ENCODE results near the gene NR4A1.

The NR4A1 gene

DNA sequence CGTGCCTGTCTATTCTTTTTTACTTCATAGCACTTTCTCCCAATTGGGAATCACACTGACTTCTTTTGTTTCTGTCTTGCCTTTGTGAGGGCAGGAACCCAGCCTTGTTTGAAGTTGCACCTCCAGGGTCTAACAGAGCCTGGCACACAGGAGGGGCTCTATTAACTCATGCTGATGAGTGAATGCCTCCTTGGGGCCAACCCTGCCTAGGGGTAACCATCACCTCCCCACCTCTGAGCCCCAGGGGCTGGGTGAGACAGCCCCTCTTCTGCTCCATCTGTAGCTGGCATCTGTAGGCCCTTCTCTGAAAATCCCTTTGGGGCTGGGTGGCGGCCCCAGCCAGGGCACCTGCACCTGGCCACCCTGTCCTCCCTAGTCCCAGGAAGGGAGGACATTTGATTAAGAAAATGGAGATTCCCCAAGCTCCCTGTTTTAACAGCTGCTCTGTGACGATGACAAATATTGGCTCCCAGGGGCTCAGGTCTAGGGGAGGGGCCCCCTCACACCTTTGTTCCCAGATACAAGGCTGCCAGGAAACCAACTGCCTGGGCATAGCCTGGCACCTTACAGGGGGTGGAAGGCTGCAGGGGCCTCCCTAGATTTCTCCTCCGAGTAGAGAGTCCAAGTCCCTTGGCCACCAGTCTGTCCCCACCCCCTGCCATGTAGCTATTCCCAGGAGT, 32.7 kb upstream of the NR4A1 start:
- no peak for DNase-seq (ENCODE audit: low spot score)

DNA sequence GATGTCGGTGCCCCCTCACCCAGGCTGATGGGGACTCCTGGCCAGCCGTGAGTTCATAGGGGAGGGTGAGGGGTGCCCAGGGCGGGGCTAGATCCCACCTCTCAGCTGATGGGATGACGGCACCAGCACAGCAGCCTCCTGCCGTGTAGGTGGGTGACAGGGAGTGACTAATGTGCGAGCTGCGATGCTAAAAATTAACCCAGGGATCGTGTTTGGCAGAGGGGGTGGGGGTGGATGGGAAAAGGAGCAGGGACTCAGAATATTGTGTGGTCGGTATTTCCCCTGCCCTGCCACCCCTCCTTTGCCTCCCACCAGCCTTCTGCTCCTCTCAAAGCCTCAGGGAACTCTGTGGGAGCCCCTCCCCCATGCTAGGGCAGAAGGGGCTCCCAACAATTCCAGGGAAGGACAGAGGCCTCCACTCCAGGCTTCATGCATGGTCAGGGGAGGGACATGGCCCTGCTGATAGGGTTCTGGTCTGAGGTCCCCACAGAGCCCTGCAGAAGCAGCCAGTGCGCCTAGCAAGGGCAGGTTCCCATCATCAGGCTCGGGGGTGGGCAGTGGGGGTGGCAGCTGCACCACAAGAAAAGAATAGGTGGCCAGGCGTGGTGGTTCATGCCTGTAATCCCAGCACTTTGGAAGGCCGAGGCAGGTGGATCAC, 32.0 kb upstream of the NR4A1 start:
- no peak for DNase-seq (ENCODE audit: low spot score)

- DNase-seq (ENCODE audit: low spot score), result peak; percentile 60
These were observed 30.5 kb upstream of the NR4A1 start for GRCh38 chr12:52020539-52021336.

DNA sequence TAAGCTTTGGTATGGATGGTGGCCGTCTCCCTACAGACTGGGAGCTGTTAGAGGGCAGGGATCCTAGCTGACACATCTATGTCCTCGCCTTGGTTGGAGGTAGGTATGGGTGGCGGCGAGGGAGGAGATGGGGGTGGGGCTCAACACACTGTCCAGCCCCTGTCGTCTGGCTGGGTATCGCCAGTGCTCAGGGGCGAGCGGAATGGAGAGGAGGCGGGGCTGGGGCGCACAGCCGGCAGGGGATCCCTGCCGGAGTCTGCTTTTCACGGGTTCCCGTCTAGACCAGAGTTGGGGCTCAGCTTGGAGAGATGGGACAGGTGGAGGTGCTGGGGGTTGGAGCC, 28.4 kb upstream of the NR4A1 start:
- no peak for DNase-seq (ENCODE audit: low spot score)

- peak; percentile 90 for DNase-seq (ENCODE audit: low spot score)
These were observed 27.9 kb upstream of the NR4A1 start for GRCh38 chr12:52023182-52023975.

- DNase-seq (ENCODE audit: low spot score), result no peak
These were observed 27.1 kb upstream of the NR4A1 start for GRCh38 chr12:52023976-52024688.

DNA sequence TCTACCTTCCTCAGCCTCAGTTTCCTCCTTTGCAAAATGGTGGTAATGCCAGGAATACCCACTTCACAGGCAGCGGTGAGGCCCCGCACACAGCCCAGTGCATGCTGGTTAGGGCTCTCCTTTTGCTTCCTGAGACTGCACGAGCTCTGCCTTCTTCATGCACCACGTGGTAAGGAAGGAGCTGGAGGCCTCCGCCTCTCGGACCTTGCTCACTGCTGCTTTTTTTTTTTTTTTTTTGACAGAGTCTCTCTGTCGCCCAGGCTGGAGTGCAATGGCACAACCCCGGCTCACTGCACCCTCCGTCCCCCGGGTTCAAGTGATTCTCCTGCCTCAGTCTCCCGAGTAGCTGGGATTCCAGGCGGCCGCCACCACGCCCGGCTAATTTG, 26.4 kb upstream of the NR4A1 start:
- no peak for DNase-seq (ENCODE audit: low spot score)

DNA sequence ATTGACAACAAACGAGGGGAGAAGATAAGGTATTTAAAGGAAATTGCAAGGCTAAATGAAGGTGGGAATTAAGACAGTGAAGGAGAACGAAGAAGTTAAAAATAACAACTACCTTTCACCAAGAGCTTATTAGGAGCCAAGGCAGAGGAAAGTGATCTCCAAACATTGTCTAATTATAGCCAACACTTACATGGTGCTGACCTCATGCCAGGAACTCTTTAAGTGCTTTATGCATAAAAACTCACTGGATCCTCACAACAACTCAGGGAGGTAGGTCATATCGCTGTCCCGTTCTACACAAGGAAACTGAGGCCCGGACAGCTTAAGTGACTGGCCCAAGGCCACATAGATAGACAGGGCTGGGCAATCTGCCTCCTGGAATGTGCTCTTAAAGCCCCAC, 25.0 kb upstream of the NR4A1 start:
- DNase-seq (ENCODE audit: low spot score), result no peak

DNA sequence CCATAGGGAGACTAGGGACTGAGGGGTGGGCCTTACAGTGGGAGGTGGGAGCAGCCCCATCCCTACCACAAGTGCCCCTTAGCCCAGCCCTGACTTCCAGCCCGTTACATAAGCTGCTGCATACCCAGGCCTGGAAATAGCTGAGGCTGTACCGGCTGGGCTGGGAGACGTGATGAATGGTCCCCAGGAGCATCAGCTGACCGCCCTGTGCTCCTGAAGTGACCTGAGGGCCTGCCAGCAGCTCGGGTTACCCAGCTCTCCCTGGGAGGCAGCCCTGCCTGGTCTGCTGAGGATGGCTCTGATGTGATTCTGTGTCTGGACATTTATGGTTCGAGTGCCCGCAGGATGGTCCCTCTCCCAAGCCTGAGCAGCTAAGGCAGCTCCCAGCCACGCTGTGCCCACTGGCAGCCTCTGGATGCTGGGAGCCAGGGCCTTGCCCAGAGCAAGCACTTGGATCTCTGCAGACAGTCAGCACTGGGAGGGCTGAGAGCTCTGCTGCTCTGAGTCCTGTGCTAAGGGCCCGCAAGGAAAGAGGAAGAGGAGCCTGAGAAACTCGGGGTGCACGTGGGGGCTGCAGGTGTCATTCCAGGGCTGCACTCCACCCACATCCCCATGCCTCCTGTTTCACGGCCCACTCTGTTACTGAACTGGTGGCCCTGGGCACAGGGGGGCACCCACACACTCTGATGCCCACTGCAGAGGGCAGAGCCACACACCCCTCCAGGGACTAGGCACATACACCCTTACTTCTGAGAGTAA, 24.0 kb upstream of the NR4A1 start:
- no peak for DNase-seq (ENCODE audit: low spot score)

DNA sequence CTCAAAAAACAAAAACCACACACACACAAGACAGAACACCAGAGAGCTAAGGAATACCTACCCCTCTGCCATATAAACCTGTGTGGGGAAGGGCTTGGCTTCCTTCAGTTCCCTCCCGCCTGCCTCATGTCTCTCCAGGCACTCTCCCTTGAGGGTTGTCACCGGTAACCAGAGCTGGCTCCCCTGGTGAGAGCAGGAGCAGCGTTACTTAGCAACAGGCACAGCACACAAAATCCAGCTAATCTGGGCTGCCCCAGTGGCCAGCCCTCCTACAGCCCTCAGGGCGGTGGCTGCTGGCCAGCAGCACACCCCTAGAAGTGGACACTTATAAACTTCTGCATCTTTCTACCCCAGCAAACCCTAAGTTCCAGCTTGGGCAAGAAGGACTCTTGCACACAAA, 21.6 kb upstream of the NR4A1 start:
- DNase-seq (ENCODE audit: low spot score), result no peak

GRCh38 chr12:52032446-52032803, 18.8 kb upstream of the NR4A1 start:
- peak; percentile 65 for DNase-seq (ENCODE audit: low spot score)

- peak; percentile 98 for DNase-seq (ENCODE audit: low spot score)
These were observed 18.3 kb upstream of the NR4A1 start for GRCh38 chr12:52032804-52033445.

- DNase-seq (ENCODE audit: low spot score), result no peak
These were observed 17.6 kb upstream of the NR4A1 start for GRCh38 chr12:52033446-52034140.

- no peak for DNase-seq (ENCODE audit: low spot score)
These were observed 16.1 kb upstream of the NR4A1 start for GRCh38 chr12:52035190-52035589.

DNA sequence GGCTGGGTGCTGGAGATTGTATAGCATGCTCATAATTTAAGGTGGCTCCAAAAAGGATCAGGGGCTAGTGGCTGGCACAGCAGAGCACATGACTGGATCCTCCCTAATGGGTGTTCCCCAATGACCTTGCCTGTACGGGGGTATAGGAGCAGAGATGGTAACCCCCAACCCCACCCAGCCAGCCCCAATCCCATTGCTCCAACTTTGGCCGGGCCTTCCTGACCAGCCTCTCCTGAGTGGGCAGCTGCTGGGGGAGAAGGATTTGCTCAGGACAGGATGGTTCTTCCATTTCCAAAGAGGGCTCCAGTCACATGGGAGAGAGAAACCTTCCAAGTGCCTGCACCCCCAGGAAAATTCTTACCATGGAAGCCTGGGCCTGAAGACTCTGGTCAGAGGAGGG, 15.3 kb upstream of the NR4A1 start:
- DNase-seq (ENCODE audit: low spot score), result no peak

- DNase-seq (ENCODE audit: low spot score), result peak; percentile 86
These were observed 14.6 kb upstream of the NR4A1 start for GRCh38 chr12:52036587-52037171.

DNA sequence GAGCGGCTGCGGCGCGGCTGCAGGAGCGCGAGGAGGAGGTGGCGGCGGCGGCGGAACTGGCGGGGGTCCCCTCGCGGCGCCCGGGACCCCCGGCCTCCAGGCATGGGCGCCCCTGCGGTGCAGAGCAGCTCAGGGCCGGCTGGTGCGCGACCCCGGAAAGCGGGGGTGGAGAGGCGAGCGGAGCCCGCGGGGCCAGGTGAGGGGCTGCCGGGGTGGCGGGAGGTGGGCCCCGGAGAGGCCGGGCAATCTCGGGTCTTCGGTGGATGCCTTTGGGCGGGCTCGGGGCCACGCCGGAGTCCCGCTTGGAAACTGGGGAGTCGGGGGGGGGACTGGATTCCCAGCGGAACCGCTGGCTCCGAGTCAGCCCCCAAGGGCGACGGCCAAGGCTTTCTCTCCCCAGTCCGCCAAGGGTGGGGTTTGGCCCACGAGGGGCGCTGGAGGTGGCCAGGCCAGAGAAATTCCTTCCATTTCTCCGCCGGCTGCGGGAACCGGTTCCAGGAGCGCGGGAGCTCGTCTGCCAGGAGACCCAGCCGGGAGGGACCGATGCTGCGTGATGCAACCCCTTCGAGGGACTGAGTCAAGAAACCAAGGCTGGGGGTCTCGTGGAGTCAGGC, 13.9 kb upstream of the NR4A1 start:
- peak; percentile 47 for DNase-seq (ENCODE audit: low spot score)

- no peak for DNase-seq (ENCODE audit: low spot score)
These were observed 12.8 kb upstream of the NR4A1 start for GRCh38 chr12:52038447-52038846.

DNA sequence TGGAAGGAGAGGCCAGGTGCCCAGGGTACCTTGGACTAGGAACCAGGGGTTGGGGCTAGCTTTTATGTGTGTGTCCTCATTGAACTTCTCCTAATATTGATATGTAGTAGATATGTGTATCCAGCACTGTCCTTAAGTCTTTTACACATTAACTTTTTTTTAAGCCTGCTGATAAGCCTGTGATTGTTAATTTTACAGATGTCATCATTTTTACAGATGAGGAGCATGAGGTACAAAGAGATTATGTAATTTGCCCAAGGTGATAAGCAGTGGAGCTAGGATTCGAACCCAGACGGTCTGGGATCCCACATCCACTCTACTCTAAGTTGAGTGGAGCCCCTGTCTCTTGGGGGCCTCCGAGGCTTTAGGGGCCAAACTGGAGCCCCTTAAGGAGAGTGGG, 10.2 kb upstream of the NR4A1 start:
- DNase-seq (ENCODE audit: low spot score), result no peak

Measured in AG08395 (cell line).